D721Med (cell line): ENCODE data around the gene SAMD4A.

Source experiments
- DNase-seq: peaks from one replicate; pipeline ENCODE4 v3.0.0; 2011; ENCODE audit warnings: low spot score; ENCODE audit not compliant: insufficient read length
- FAIRE-seq: peaks from 2 replicates; lab custom pipeline; 2011; peaks lifted over from hg19 to GRCh38; lab: Jason Lieb, UNC
- CTCF ChIP-seq: IDR thresholded peaks from 2 replicates; pipeline ENCODE4 v1.5.1; 2012; ENCODE audit warnings: mild to moderate bottlenecking, control low read depth; ENCODE audit not compliant: insufficient read depth; ENCODE audit errors: missing control alignments

SAMD4A gene

GRCh38 chr14:54759982-54760585 lies 193.2 kb downstream of the SAMD4A start:
- TF ChIP-seq CTCF = no peak
- DNase-seq = no peak
- no peak for FAIRE-seq

- DNase-seq = no peak
- no peak for TF ChIP-seq CTCF
- no peak for FAIRE-seq
Measured at GRCh38 chr14:54760866-54761575, 194.1 kb downstream of the SAMD4A start.

- TF ChIP-seq CTCF = no peak
- DNase-seq (no peak), FAIRE-seq (no peak)
Measured at GRCh38 chr14:54761835-54762234, 194.9 kb downstream of the SAMD4A start.

- FAIRE-seq = no peak
- no peak for DNase-seq
- TF ChIP-seq CTCF = no peak
Measured at GRCh38 chr14:54762296-54762695, 195.4 kb downstream of the SAMD4A start.

- no peak for TF ChIP-seq CTCF
- DNase-seq = no peak
- FAIRE-seq = no peak
Measured at GRCh38 chr14:54763761-54764160, 196.8 kb downstream of the SAMD4A start.

GRCh38 chr14:54766276-54767138 lies 199.6 kb downstream of the SAMD4A start:
- no peak for FAIRE-seq
- no peak for TF ChIP-seq CTCF
- DNase-seq = no peak
